M059J (cell line): ENCODE results near the gene CNDP2. TPM values are rescaled to one million over a fixed set of nuclear protein-coding genes. Genes with fewer than 3 reads are reported as not detected.
A peak's percentile ranks its signal among the peaks of the same experiment; 100 is the strongest.
"Not testable (repeated sequence)": the region's sequence is repeated elsewhere in the genome, so short reads cannot be mapped to it uniquely, and the experiment has no call there.

Source experiments
- DNase-seq: peaks from one replicate; pipeline ENCODE4 v3.0.0-alpha.2; 2012; ENCODE audit warnings: low read depth
- total RNA-seq: library from RNA; depleted of rRNA; stranded (reverse); fragments of >200 nt; shearing (Covaris generic); gene quantifications from 2 replicates; pipeline ENCODE4 v1.2.3, GENCODE V29; 2014

The CNDP2 gene
- total RNA-seq, 1 experiment from 2014 or later = 25.9 TPM

- DNase-seq = no peak
Observed at GRCh38 chr18:74534981-74535649, 39.0 kb downstream of the CNDP2 start.

- no peak for DNase-seq
Observed at GRCh38 chr18:74539289-74539688, 43.1 kb downstream of the CNDP2 start.

- DNase-seq = no peak
Observed at GRCh38 chr18:74540652-74541421, 44.7 kb downstream of the CNDP2 start.

- peak; percentile 34 for DNase-seq
Observed at GRCh38 chr18:74541703-74542555, 45.8 kb downstream of the CNDP2 start.

GRCh38 chr18:74544898-74545297 is 48.7 kb downstream of the CNDP2 start:
- no peak for DNase-seq

GRCh38 chr18:74546007-74546406 is 49.8 kb downstream of the CNDP2 start:
- DNase-seq = no peak

GRCh38 chr18:74546751-74547530 is 50.8 kb downstream of the CNDP2 start:
- peak; percentile 86 for DNase-seq

- no peak for DNase-seq
Observed at GRCh38 chr18:74547860-74548259, 51.7 kb downstream of the CNDP2 start.

GRCh38 chr18:74549591-74550104 is 53.5 kb downstream of the CNDP2 start:
- no peak for DNase-seq

- DNase-seq = no peak
Observed at GRCh38 chr18:74550886-74551285, 54.7 kb downstream of the CNDP2 start.

- no peak for DNase-seq
Observed at GRCh38 chr18:74551452-74551851, 55.3 kb downstream of the CNDP2 start.

- DNase-seq = peak; percentile 73
Observed at GRCh38 chr18:74551936-74552555, 55.9 kb downstream of the CNDP2 start.

- DNase-seq = no peak
Observed at GRCh38 chr18:74556126-74556525, 60.0 kb downstream of the CNDP2 start.

- DNase-seq = no peak
Observed at GRCh38 chr18:74558096-74558495, 61.9 kb downstream of the CNDP2 start.

GRCh38 chr18:74562131-74562730 is 66.1 kb downstream of the CNDP2 start:
- no peak for DNase-seq

GRCh38 chr18:74562775-74563174 is 66.6 kb downstream of the CNDP2 start:
- no peak for DNase-seq

GRCh38 chr18:74563999-74564398 is 67.8 kb downstream of the CNDP2 start:
- no peak for DNase-seq

GRCh38 chr18:74565164-74565563 is 69.0 kb downstream of the CNDP2 start:
- not testable (repeated sequence) for DNase-seq

- DNase-seq = not testable (repeated sequence)
Observed at GRCh38 chr18:74565993-74566392, 69.8 kb downstream of the CNDP2 start.

- DNase-seq = no peak
Observed at GRCh38 chr18:74567822-74568221, 71.7 kb downstream of the CNDP2 start.
